Keratinocyte (primary cell): ENCODE data around the gene SUGCT.

Experiments used
- CTCF ChIP-seq, 3 experiments: IDR thresholded peaks in 1 of 3; conservative IDR thresholded peaks in 1 of 3; optimal IDR thresholded peaks in 1 of 3; 2 replicates in 2 of 3; 3 replicates in 1 of 3; pipeline versions ENCODE3 to v1.5.1; 2011; ENCODE audit warnings: low read length in 3 of 3, mild to moderate bottlenecking in 3 of 3, moderate library complexity in 2 of 3, control low read depth in 1 of 3, inconsistent platforms in 1 of 3; ENCODE audit not compliant: insufficient read depth in 2 of 3; ENCODE audit errors: extremely low read depth in 1 of 3
- EZH2 ChIP-seq: IDR thresholded peaks from one replicate; pipeline ENCODE4 v1.6.1; 2012; ENCODE audit warnings: inconsistent platforms, mild to moderate bottlenecking, low read length, moderate library complexity

- TF ChIP-seq CTCF (optimal IDR thresholded peaks at IDR 0.05 in 1 of 3, IDR thresholded peaks at IDR 0.05 in 1 of 3, conservative IDR thresholded peaks at IDR 0.05 in 1 of 3; ENCODE audit: extremely low read depth in 1 of 3, insufficient read depth in 2 of 3, low read length in 3 of 3) (no peak), EZH2 (no peak)
These were observed 302.7 kb downstream of the SUGCT start for GRCh38 chr7:40437498-40437897.
